CD14-positive monocyte (primary cell): ENCODE measurements around the gene CDKN1B. TPM values are rescaled to one million over a fixed set of nuclear protein-coding genes. Genes with fewer than 3 reads are reported as not detected.

ENCODE experiments used
- DNase-seq, 3 donors: peaks; one replicate each; pipeline ENCODE4 v3.0.0-alpha.2; 2011 to 2022
- H2AFZ ChIP-seq: 2 replicates; pipeline ENCODE4 v1.6.0; 2012; ENCODE audit warnings: mild to moderate bottlenecking, low read depth, low read length, inconsistent platforms; ENCODE audit not compliant: insufficient read depth, poor library complexity, severe bottlenecking
- H3K27ac ChIP-seq, 2 donors: 1 replicate in 1 of 2; 2 replicates in 1 of 2; pipeline ENCODE4 v1.5.1; 2012 to 2013; ENCODE audit warnings: low read length in 2 of 2, control low read depth in 1 of 2, inconsistent platforms in 1 of 2, low read depth in 1 of 2, mild to moderate bottlenecking in 1 of 2
- H3K27me3 ChIP-seq, 2 donors: one replicate each; pipeline versions ENCODE4 v1.6.0 to v1.6.1; 2011 to 2013; ENCODE audit warnings: low read length in 2 of 2; ENCODE audit not compliant: control insufficient read depth in 2 of 2, insufficient read depth in 2 of 2
- H3K36me3 ChIP-seq, 2 donors: replicated peaks in 1 of 2; 1 replicate in 1 of 2; 2 replicates in 1 of 2; pipeline versions ENCODE4 v1.5.1 to v1.6.1; 2012 to 2013; ENCODE audit warnings: low read length in 2 of 2, control low read depth in 1 of 2, inconsistent platforms in 1 of 2, mild to moderate bottlenecking in 1 of 2; ENCODE audit not compliant: insufficient read depth in 2 of 2, control insufficient read depth in 1 of 2
- H3K4me1 ChIP-seq, 2 donors: 1 replicate in 1 of 2; 2 replicates in 1 of 2; pipeline versions ENCODE4 v1.5.1 to v1.6.1; 2012 to 2013; ENCODE audit warnings: low read length in 2 of 2, control low read depth in 1 of 2, inconsistent platforms in 1 of 2, mild to moderate bottlenecking in 1 of 2, moderate library complexity in 1 of 2; ENCODE audit not compliant: insufficient read depth in 2 of 2, control insufficient read depth in 1 of 2
- H3K4me2 ChIP-seq: replicated peaks from 2 replicates; pipeline ENCODE3; 2012; ENCODE audit warnings: low read length, moderate library complexity, mild to moderate bottlenecking; ENCODE audit not compliant: poor library complexity, severe bottlenecking; ENCODE audit errors: extremely low read depth
- H3K4me3 ChIP-seq, 3 experiments: fragments of 200-600 bp in 1 of 3; sonication (generic) in 1 of 3; replicated peaks in 1 of 3; 1 replicate in 2 of 3; 2 replicates in 1 of 3; pipeline ENCODE4 v1.5.1; 2011 to 2013; ENCODE audit warnings: low read length in 3 of 3, mild to moderate bottlenecking in 3 of 3, control low read depth in 2 of 3, low read depth in 2 of 3, inconsistent platforms in 1 of 3, moderate library complexity in 1 of 3
- H3K79me2 ChIP-seq: 2 replicates; pipeline ENCODE4 v1.6.0; 2012; ENCODE audit warnings: mild to moderate bottlenecking, control low read depth, inconsistent platforms, low read length, moderate library complexity; ENCODE audit not compliant: insufficient read depth
- H3K9ac ChIP-seq: 2 replicates; pipeline ENCODE4 v1.6.0; 2017; ENCODE audit warnings: low read length, mild to moderate bottlenecking; ENCODE audit not compliant: insufficient read depth, poor library complexity, severe bottlenecking
- H3K9me3 ChIP-seq, 2 donors: replicated peaks in 1 of 2; 1 replicate in 1 of 2; 2 replicates in 1 of 2; pipeline versions ENCODE4 v1.5.1 to v1.6.1; 2012 to 2013; ENCODE audit warnings: low read length in 2 of 2, control low read depth in 1 of 2; ENCODE audit not compliant: control insufficient read depth in 1 of 2, insufficient read depth in 1 of 2
- H4K20me1 ChIP-seq: 2 replicates; pipeline ENCODE4 v1.6.0; 2012; ENCODE audit warnings: mild to moderate bottlenecking, low read length, control low read depth, moderate library complexity; ENCODE audit not compliant: insufficient read depth
- H3K27ac Mint-ChIP-seq, 7 donors: one replicate each; pipeline ENCODE4 v1.8.0; 2020; ENCODE audit warnings: mild to moderate bottlenecking in 7 of 7, mixed read lengths in 7 of 7, moderate library complexity in 6 of 7, inconsistent platforms in 2 of 7
- H3K27me3 Mint-ChIP-seq, 3 donors: one replicate each; pipeline ENCODE4 v1.8.0; 2021 to 2022; ENCODE audit warnings: low read depth in 3 of 3, mild to moderate bottlenecking in 3 of 3, mixed read lengths in 3 of 3, moderate library complexity in 3 of 3, inconsistent platforms in 1 of 3
- H3K36me3 Mint-ChIP-seq, 2 donors: one replicate each; pipeline ENCODE4 v1.8.0; 2020; ENCODE audit warnings: mixed read lengths in 2 of 2, inconsistent platforms in 1 of 2, mild to moderate bottlenecking in 1 of 2
- H3K4me1 Mint-ChIP-seq: one replicate; pipeline ENCODE4 v1.8.0; 2020; ENCODE audit warnings: mild to moderate bottlenecking, mixed read lengths
- H3K4me3 Mint-ChIP-seq, 2 donors: one replicate each; pipeline ENCODE4 v1.8.0; 2020; ENCODE audit warnings: mild to moderate bottlenecking in 2 of 2, mixed read lengths in 2 of 2, moderate library complexity in 1 of 2
- H3K9me3 Mint-ChIP-seq, 7 donors: one replicate each; pipeline ENCODE4 v1.8.0; 2020 to 2022; ENCODE audit warnings: mixed read lengths in 7 of 7, mild to moderate bottlenecking in 6 of 7, moderate library complexity in 6 of 7, inconsistent platforms in 2 of 7
- CTCF ChIP-seq: fragments of 200-600 bp; IDR thresholded peaks from one replicate; pipeline ENCODE4 v1.8.0; 2022; ENCODE audit warnings: antibody characterized with exemption, mild to moderate bottlenecking
- WGBS: methylation state at CpG from one replicate; pipeline ENCODE4 v1.1.5; 2013; ENCODE audit warnings: missing lambda C conversion rate; ENCODE audit not compliant: insufficient coverage; 5-methylcytosine and 5-hydroxymethylcytosine counted together
- intact Hi-C, 2 donors: fragments of 100-400 bp; cut with micrococcal nuclease; formaldehyde crosslinking; loops; one replicate each; pipeline versions ENCODE4 v1.15.0 to v1.15.1; 2023
- polyA plus RNA-seq, 3 donors: library from polyadenylated mRNA; depleted of rRNA in 1 of 3; unstranded in 2 of 3; stranded (reverse) in 1 of 3; fragments of 300-500 nt in 2 of 3; fragments of >200 nt in 1 of 3; fragmentation: Illumina TruSeq in 2 of 3; gene quantifications; 1 replicate in 2 of 3; 2 replicates in 1 of 3; pipeline ENCODE4 v1.2.3, GENCODE V29; 2012 to 2021

Gene CDKN1B
- polyA plus RNA-seq, 3 donors: 9.2 to 98.1 (median 9.5) TPM

DNA sequence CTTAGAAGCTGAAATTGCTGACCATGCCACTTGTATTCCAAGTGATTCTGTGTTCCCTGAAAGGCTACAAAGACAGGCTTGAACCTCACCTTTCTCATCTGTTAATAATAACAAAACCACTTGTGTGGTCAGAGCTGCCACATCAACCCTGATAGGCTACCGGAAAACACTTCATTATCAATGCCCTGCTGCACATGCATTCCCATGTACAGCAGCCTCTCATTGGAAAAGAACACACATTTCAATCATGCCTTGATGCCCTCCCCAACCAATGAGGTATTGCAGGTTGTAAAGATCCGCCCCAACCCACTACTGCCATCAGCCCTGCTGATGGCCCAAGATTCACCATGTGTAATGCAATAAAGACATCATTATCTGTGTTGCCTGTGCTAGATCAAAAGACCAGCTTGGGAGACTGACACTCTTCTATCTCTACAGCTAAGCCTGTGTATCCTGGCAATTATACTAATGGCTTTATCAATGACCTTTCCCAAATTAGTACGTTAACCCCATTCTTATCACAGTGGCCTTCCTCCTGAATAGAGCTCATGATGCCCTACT, 24.0 kb upstream of the CDKN1B start:
- H3K9me3 Mint-ChIP-seq: peaks cover 0 to 2% (median 0%) of the 10 kb centered on the region in 7 donors
- no peak overlapping the region for H3K9ac ChIP-seq
- H4K20me1 ChIP-seq: no peaks in the 10 kb centered on the region
- H3K36me3 ChIP-seq: no peaks in the 10 kb centered on the region
- no peak overlapping the region for H2AFZ ChIP-seq
- H3K36me3 Mint-ChIP-seq: no peaks in the 10 kb centered on the region
- peaks cover 18% of the 10 kb centered on the region for H3K4me1 Mint-ChIP-seq
- WGBS: 100% methylated on average over 3 of the region's 3 CpGs
- no peak overlapping the region for H3K4me3 Mint-ChIP-seq
- H3K79me2 ChIP-seq: no peaks in the 10 kb centered on the region
- no peak overlapping the region for H3K27ac Mint-ChIP-seq
- H3K9me3 ChIP-seq: no peaks in the 10 kb centered on the region
- H3K27me3 Mint-ChIP-seq: peaks cover 0 to 3% (median 0%) of the 10 kb centered on the region in 3 donors
- H3K27me3 ChIP-seq: no peaks in the 10 kb centered on the region
- DNase-seq: no peak
- no peak for TF ChIP-seq CTCF
- H3K4me2 ChIP-seq: no peak overlapping the region
- H3K4me1 ChIP-seq: peaks cover 11 to 15% of the 10 kb centered on the region in 2 donors
- intact Hi-C loops: loop anchor here in 1 of 2 donors (10.0 kb wide), 1 partner anchor 78 kb away; the partner anchor contains the start of gene CREBL2
- no peak overlapping the region for H3K4me3 ChIP-seq
- H3K27ac ChIP-seq: no peak overlapping the region

DNA sequence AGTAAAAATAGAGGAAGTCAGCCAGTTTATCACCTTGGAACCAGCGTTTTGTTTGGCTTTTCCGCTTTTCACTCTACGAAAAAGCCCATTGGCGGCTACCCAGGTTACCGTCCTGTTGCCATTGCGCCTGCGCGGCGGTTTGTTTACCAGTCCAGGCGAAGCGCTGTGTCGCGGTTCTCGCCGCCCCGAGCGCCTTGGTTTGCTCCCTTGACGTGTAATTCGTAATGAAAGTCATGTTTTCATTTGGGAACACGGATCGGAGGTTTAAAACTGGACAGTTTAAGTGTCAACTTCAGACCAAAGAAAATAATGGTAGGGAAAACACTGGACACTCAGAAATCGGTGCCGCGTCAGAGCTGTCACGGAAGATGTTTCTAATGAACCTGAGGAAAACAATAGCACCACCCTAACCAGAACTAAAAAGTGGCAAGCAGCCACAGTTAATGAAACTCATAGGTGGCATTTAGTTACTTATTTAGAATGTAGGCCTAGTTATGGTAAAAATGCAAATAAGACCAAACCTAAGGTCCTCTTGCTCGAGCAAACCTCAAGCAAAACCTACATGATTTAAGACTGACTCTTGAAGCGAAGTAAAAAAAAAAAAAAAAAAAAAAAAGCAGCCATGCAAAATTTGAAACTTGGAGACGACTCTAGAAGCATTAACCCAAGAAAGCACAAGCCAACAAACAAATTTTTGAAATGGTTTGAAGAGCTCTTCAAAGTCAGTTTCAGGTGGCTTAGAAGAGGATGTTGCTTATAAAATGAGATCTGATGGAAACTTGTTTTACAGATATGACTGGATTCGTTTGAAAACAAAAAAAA, 20.4 kb upstream of the CDKN1B start:
- Mint-ChIP-seq H3K27me3 (peaks cover 0 to 3% (median 0%) of the 10 kb centered on the region in 3 donors), H3K4me1 (peaks cover 29% of the 10 kb centered on the region), H3K36me3 (no peaks in the 10 kb centered on the region), H3K4me3 (peak overlapping the region; percentile 83 to 95), H3K27ac (peak overlapping the region; percentile 96 to 98 (median 98)), H3K9me3 (peaks cover 0 to 2% (median 0%) of the 10 kb centered on the region in 7 donors)
- peak; percentile 90 to 98 (median 92) for DNase-seq
- WGBS: 0% methylated on average over 18 of the region's 29 CpGs
- peak overlapping the region; percentile 82 for H3K4me2 ChIP-seq
- H3K9me3 ChIP-seq: no peaks in the 10 kb centered on the region
- H3K4me3 ChIP-seq: peak overlapping the region; percentile 58 to 83 (median 75)
- H4K20me1 ChIP-seq: no peaks in the 10 kb centered on the region
- peak overlapping the region; percentile 89 for H3K9ac ChIP-seq
- intact Hi-C loops: loop anchor here in 1 of 2 donors (10.0 kb wide), 1 partner anchor 82 kb away; the partner anchor contains the start of gene CREBL2
- H3K36me3 ChIP-seq: no peaks in the 10 kb centered on the region
- no peaks in the 10 kb centered on the region for H3K79me2 ChIP-seq
- no peak for TF ChIP-seq CTCF
- H2AFZ ChIP-seq: peak overlapping the region; percentile 84
- peak overlapping the region; percentile 97 for H3K27ac ChIP-seq
- peaks cover 26 to 28% of the 10 kb centered on the region in 2 donors for H3K4me1 ChIP-seq
- no peaks in the 10 kb centered on the region for H3K27me3 ChIP-seq
